Loucy (cell line): ENCODE results near the gene CCL7.

Experiments
- H2AFZ ChIP-seq: fragments of 200-600 bp; sonication (generic); 2 replicates; pipeline ENCODE4 v1.6.0; 2016; ENCODE audit warnings: antibody characterized with exemption, mild to moderate bottlenecking, low read length, moderate library complexity
- H3F3A ChIP-seq: fragments of 200-600 bp; 2 replicates; pipeline ENCODE4 v1.6.0; 2016; ENCODE audit warnings: antibody characterized with exemption, low read depth, mild to moderate bottlenecking
- H3K27me3 ChIP-seq: fragments of 200-600 bp; sonication (generic); 2 replicates; pipeline ENCODE4 v1.6.1; 2014; ENCODE audit warnings: low read length, mild to moderate bottlenecking; ENCODE audit not compliant: insufficient read depth, poor library complexity, severe bottlenecking
- H3K36me3 ChIP-seq: fragments of 200-600 bp; sonication (generic); 2 replicates; pipeline ENCODE4 v1.6.1; 2016; ENCODE audit warnings: low read length; ENCODE audit not compliant: insufficient read depth
- H3K4me1 ChIP-seq: fragments of 200-600 bp; sonication (generic); 2 replicates; pipeline ENCODE4 v1.5.1; 2014; ENCODE audit warnings: low read length, mild to moderate bottlenecking; ENCODE audit not compliant: insufficient read depth, poor library complexity, severe bottlenecking
- H3K4me2 ChIP-seq: fragments of 200-600 bp; sonication (generic); 2 replicates; pipeline ENCODE4 v1.6.0; 2014; ENCODE audit warnings: antibody characterized with exemption, low read length, low read depth, mild to moderate bottlenecking; ENCODE audit not compliant: poor library complexity, severe bottlenecking
- H3K4me3 ChIP-seq: fragments of 200-600 bp; sonication (generic); 2 replicates; pipeline ENCODE4 v1.5.1; 2014; ENCODE audit warnings: low read length, mild to moderate bottlenecking, mixed read lengths; ENCODE audit not compliant: poor library complexity, severe bottlenecking
- H3K79me2 ChIP-seq: fragments of 200-600 bp; sonication (generic); 2 replicates; pipeline ENCODE4 v1.6.1; 2014; ENCODE audit warnings: low read length; ENCODE audit not compliant: insufficient read depth
- H3K9ac ChIP-seq: fragments of 200-600 bp; sonication (generic); 2 replicates; pipeline ENCODE4 v1.6.0; 2014; ENCODE audit warnings: mild to moderate bottlenecking, low read depth, low read length, moderate library complexity; ENCODE audit not compliant: poor library complexity, severe bottlenecking
- H3K9me2 ChIP-seq: fragments of 200-600 bp; sonication (generic); replicated peaks from 2 replicates; pipeline ENCODE4 v1.6.1; 2016; ENCODE audit warnings: low read depth, low read length, mixed read lengths
- H3K9me3 ChIP-seq: fragments of 200-600 bp; sonication (generic); 2 replicates; pipeline ENCODE4 v1.6.1; 2014; ENCODE audit warnings: mild to moderate bottlenecking, antibody characterized with exemption, low read length, low read depth; ENCODE audit not compliant: insufficient read depth
- H4K20me1 ChIP-seq: fragments of 200-600 bp; sonication (generic); 2 replicates; pipeline ENCODE4 v1.6.0; 2014; ENCODE audit warnings: antibody characterized with exemption, low read length, mild to moderate bottlenecking; ENCODE audit not compliant: insufficient read depth, poor library complexity, severe bottlenecking
- CTCF ChIP-seq: fragments of 200-600 bp; sonication (generic); conservative IDR thresholded peaks from 2 replicates; pipeline ENCODE4 v1.5.1; 2014; ENCODE audit warnings: mild to moderate bottlenecking, antibody characterized with exemption, low read length
- EZH2phosphoT487 ChIP-seq: fragments of 200-600 bp; IDR thresholded peaks from 2 replicates; pipeline ENCODE4 v1.6.1; 2018; ENCODE audit warnings: antibody characterized with exemption, mild to moderate bottlenecking, moderate library complexity, borderline replicate concordance

Gene CCL7

GRCh38 chr17:34252095-34252443 is 18.0 kb upstream of the CCL7 start:
- Histone ChIP-seq H3K4me3 (no peak overlapping the region), H3K27me3 (no peaks in the 10 kb centered on the region), H3K9me2 (no peaks in the 10 kb centered on the region), H3K4me1 (no peaks in the 10 kb centered on the region), H2AFZ (no peak overlapping the region), H4K20me1 (no peaks in the 10 kb centered on the region), H3F3A (no peaks in the 10 kb centered on the region), H3K36me3 (no peaks in the 10 kb centered on the region), H3K9ac (no peak overlapping the region), H3K4me2 (no peak overlapping the region), H3K79me2 (no peaks in the 10 kb centered on the region), H3K9me3 (no peaks in the 10 kb centered on the region)
- TF ChIP-seq CTCF (no peak), EZH2phosphoT487 (no peak)

- Histone ChIP-seq H3K9ac (no peak overlapping the region), H2AFZ (no peak overlapping the region), H3K36me3 (no peaks in the 10 kb centered on the region), H4K20me1 (no peaks in the 10 kb centered on the region), H3F3A (no peaks in the 10 kb centered on the region), H3K4me2 (no peak overlapping the region), H3K9me2 (no peaks in the 10 kb centered on the region), H3K79me2 (no peaks in the 10 kb centered on the region), H3K4me3 (no peak overlapping the region), H3K27me3 (no peaks in the 10 kb centered on the region), H3K4me1 (no peaks in the 10 kb centered on the region), H3K9me3 (no peaks in the 10 kb centered on the region)
- TF ChIP-seq EZH2phosphoT487 (no peak), CTCF (no peak)
These were observed 17.4 kb upstream of the CCL7 start for GRCh38 chr17:34252444-34253138.

- H3K36me3 ChIP-seq = no peaks in the 10 kb centered on the region
- H4K20me1 ChIP-seq = no peaks in the 10 kb centered on the region
- no peaks in the 10 kb centered on the region for H3F3A ChIP-seq
- no peak overlapping the region for H3K9ac ChIP-seq
- no peaks in the 10 kb centered on the region for H3K9me2 ChIP-seq
- no peaks in the 10 kb centered on the region for H3K27me3 ChIP-seq
- no peak for TF ChIP-seq EZH2phosphoT487
- TF ChIP-seq CTCF = no peak
- H3K4me1 ChIP-seq = no peaks in the 10 kb centered on the region
- H3K9me3 ChIP-seq = no peaks in the 10 kb centered on the region
- no peak overlapping the region for H3K4me2 ChIP-seq
- H3K4me3 ChIP-seq = no peak overlapping the region
- no peaks in the 10 kb centered on the region for H3K79me2 ChIP-seq
- no peak overlapping the region for H2AFZ ChIP-seq
These were observed 16.9 kb upstream of the CCL7 start for GRCh38 chr17:34253139-34253525.
